Measurements from ENCODE around the gene SUPT3H.

SUPT3H gene

GRCh38 chr6:45038226-45038625 is 339.5 kb downstream of the SUPT3H start:
- H3K79me1 ChIP-seq (ENCODE audit: low read length): no peaks in the 10 kb centered on the region
- no peak overlapping the region for H3K4ac ChIP-seq (ENCODE audit: low read depth, low read length)
- no peak overlapping the region for H2BK15ac ChIP-seq (replicated peaks; ENCODE audit: low read depth)
- no peak overlapping the region for H3K9ac ChIP-seq (ENCODE audit: low read length)
- no peaks in the 10 kb centered on the region for H3K27me3 ChIP-seq (ENCODE audit: insufficient read depth, low read length, poor library complexity)
- H2BK120ac ChIP-seq (ENCODE audit: low read depth, low read length): no peak overlapping the region
- H3K18ac ChIP-seq (ENCODE audit: low read length): no peak overlapping the region
- no peak for DNase-seq
- no peak overlapping the region for H3K4me2 ChIP-seq (ENCODE audit: low read length)
- H2BK5ac ChIP-seq (ENCODE audit: low read length): no peak overlapping the region
- H3K79me2 ChIP-seq (ENCODE audit: control insufficient read depth, insufficient read depth, low read length): no peaks in the 10 kb centered on the region
- no peak overlapping the region for H3K23ac ChIP-seq (ENCODE audit: low read length)
- WGBS (ENCODE audit: extremely low coverage, insufficient coverage, low lambda C conversion rate): no CpG with 5 or more reads among the region's 1 CpG
- no peak overlapping the region for H4K8ac ChIP-seq (ENCODE audit: low read depth, low read length)
- H2AK5ac ChIP-seq (ENCODE audit: low read length): no peak overlapping the region
- H3K4me3 ChIP-seq (ENCODE audit: low read length): no peak overlapping the region
- no peak overlapping the region for H3K56ac ChIP-seq (ENCODE audit: low read length)
- no peak overlapping the region for H3K27ac ChIP-seq (ENCODE audit: low read depth, low read length)
- no peaks in the 10 kb centered on the region for H3K4me1 ChIP-seq (ENCODE audit: control insufficient read depth, low read depth, low read length)
- no peaks in the 10 kb centered on the region for H3K36me3 ChIP-seq (ENCODE audit: control insufficient read depth, insufficient read depth, low read length)
- no peak overlapping the region for H4K5ac ChIP-seq (ENCODE audit: low read length)

- H3K4me1 ChIP-seq (ENCODE audit: control insufficient read depth, low read depth, low read length): no peaks in the 10 kb centered on the region
- WGBS (ENCODE audit: extremely low coverage, insufficient coverage, low lambda C conversion rate): no CpG with 5 or more reads among the region's 3 CpGs
These were observed 341.6 kb downstream of the SUPT3H start for GRCh38 chr6:45036103-45036502.

DNA sequence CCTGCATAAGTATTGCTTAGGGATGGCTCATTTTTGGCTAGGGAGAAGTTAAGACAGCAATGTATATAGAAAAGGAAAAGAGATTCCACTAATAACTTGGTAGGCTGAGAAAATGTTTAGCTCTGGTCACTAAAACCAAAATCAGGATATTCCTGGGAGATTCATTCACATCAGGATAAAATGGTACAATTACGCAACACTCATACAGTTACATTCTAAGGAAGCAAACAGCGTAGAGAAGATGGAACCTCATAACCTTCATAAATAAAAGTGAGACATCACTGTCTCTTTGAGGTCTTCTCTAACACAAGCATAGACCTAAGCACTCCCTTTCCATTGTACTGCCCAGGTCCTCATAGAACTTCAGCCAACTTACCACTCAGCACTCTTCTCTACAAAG is 345.3 kb downstream of the SUPT3H start:
- Histone ChIP-seq H3K27ac (ENCODE audit: low read depth, low read length) (no peak overlapping the region), H3K4me1 (ENCODE audit: control insufficient read depth, low read depth, low read length) (no peaks in the 10 kb centered on the region), H3K9ac (ENCODE audit: low read length) (no peak overlapping the region), H3K4me2 (ENCODE audit: low read length) (no peak overlapping the region), H2BK120ac (ENCODE audit: low read depth, low read length) (no peak overlapping the region), H3K79me2 (ENCODE audit: control insufficient read depth, insufficient read depth, low read length) (no peaks in the 10 kb centered on the region), H3K56ac (ENCODE audit: low read length) (no peak overlapping the region), H2AK5ac (ENCODE audit: low read length) (no peak overlapping the region), H4K5ac (ENCODE audit: low read length) (no peak overlapping the region), H3K36me3 (ENCODE audit: control insufficient read depth, insufficient read depth, low read length) (no peaks in the 10 kb centered on the region), H2BK5ac (ENCODE audit: low read length) (no peak overlapping the region), H3K79me1 (ENCODE audit: low read length) (no peaks in the 10 kb centered on the region), H3K23ac (ENCODE audit: low read length) (no peak overlapping the region), H4K8ac (ENCODE audit: low read depth, low read length) (no peak overlapping the region), H3K4ac (ENCODE audit: low read depth, low read length) (no peak overlapping the region), H2BK15ac (replicated peaks; ENCODE audit: low read depth) (no peak overlapping the region), H3K4me3 (ENCODE audit: low read length) (no peak overlapping the region), H3K27me3 (ENCODE audit: insufficient read depth, low read length, poor library complexity) (no peaks in the 10 kb centered on the region), H3K18ac (ENCODE audit: low read length) (no peak overlapping the region)
- DNase-seq: no peak
- WGBS (ENCODE audit: extremely low coverage, insufficient coverage, low lambda C conversion rate): no CpG with 5 or more reads among the region's 2 CpGs

More at GRCh38 chr6:45036103-45036502, 341.6 kb downstream of the SUPT3H start:
- Histone ChIP-seq H2BK15ac (replicated peaks; ENCODE audit: low read depth) (no peak overlapping the region), H3K23ac (ENCODE audit: low read length) (no peak overlapping the region), H3K4me2 (ENCODE audit: low read length) (no peak overlapping the region), H4K8ac (ENCODE audit: low read depth, low read length) (no peak overlapping the region), H2AK5ac (ENCODE audit: low read length) (no peak overlapping the region), H4K5ac (ENCODE audit: low read length) (no peak overlapping the region), H3K4ac (ENCODE audit: low read depth, low read length) (no peak overlapping the region), H2BK5ac (ENCODE audit: low read length) (no peak overlapping the region), H2BK120ac (ENCODE audit: low read depth, low read length) (no peak overlapping the region), H3K56ac (ENCODE audit: low read length) (no peak overlapping the region), H3K9ac (ENCODE audit: low read length) (no peak overlapping the region), H3K79me1 (ENCODE audit: low read length) (no peaks in the 10 kb centered on the region), H3K79me2 (ENCODE audit: control insufficient read depth, insufficient read depth, low read length) (no peaks in the 10 kb centered on the region), H3K18ac (ENCODE audit: low read length) (no peak overlapping the region), H3K27me3 (ENCODE audit: insufficient read depth, low read length, poor library complexity) (no peaks in the 10 kb centered on the region), H3K27ac (ENCODE audit: low read depth, low read length) (no peak overlapping the region), H3K4me3 (ENCODE audit: low read length) (no peak overlapping the region), H3K36me3 (ENCODE audit: control insufficient read depth, insufficient read depth, low read length) (no peaks in the 10 kb centered on the region)
- no peak for DNase-seq

- WGBS (ENCODE audit: extremely low coverage, insufficient coverage, low lambda C conversion rate): no CpG with 5 or more reads among the region's 1 CpG
- no peak for DNase-seq
These were observed 346.1 kb downstream of the SUPT3H start for GRCh38 chr6:45031601-45032000.

DNA sequence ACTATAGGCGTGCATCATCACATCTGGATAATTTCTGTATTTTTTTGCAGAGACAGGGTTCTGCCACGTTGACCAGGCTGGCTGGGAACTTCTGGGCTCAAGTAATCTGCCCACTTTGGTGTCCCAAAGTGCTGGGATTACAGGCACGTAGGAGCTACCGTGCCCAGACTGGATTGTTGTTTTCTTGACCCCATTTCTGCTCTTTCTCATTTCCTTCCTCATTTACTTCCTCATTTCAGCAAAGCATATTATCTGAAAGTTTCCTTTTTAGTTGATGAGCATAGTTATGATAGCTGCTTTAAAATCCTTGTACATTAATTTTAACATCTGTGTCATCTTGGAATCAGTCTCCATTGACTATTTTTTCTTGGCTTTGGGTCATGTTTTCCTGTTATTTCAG is 350.6 kb downstream of the SUPT3H start:
- H4K8ac ChIP-seq (ENCODE audit: low read depth, low read length): no peak overlapping the region
- H3K4ac ChIP-seq (ENCODE audit: low read depth, low read length): no peak overlapping the region
- no peak overlapping the region for H3K9ac ChIP-seq (ENCODE audit: low read length)
- no peaks in the 10 kb centered on the region for H3K4me1 ChIP-seq (ENCODE audit: control insufficient read depth, low read depth, low read length)
- no peaks in the 10 kb centered on the region for H3K36me3 ChIP-seq (ENCODE audit: control insufficient read depth, insufficient read depth, low read length)
- no peak for DNase-seq
- H3K4me2 ChIP-seq (ENCODE audit: low read length): no peak overlapping the region
- no peaks in the 10 kb centered on the region for H3K27me3 ChIP-seq (ENCODE audit: insufficient read depth, low read length, poor library complexity)
- H2BK120ac ChIP-seq (ENCODE audit: low read depth, low read length): no peak overlapping the region
- no peak overlapping the region for H3K18ac ChIP-seq (ENCODE audit: low read length)
- no peak overlapping the region for H4K5ac ChIP-seq (ENCODE audit: low read length)
- H2BK15ac ChIP-seq (replicated peaks; ENCODE audit: low read depth): no peak overlapping the region
- H2AK5ac ChIP-seq (ENCODE audit: low read length): no peak overlapping the region
- no CpG with 5 or more reads among the region's 4 CpGs for WGBS (ENCODE audit: extremely low coverage, insufficient coverage, low lambda C conversion rate)
- no peak overlapping the region for H3K23ac ChIP-seq (ENCODE audit: low read length)
- no peak overlapping the region for H2BK5ac ChIP-seq (ENCODE audit: low read length)
- H3K56ac ChIP-seq (ENCODE audit: low read length): no peak overlapping the region
- no peak overlapping the region for H3K4me3 ChIP-seq (ENCODE audit: low read length)
- H3K79me2 ChIP-seq (ENCODE audit: control insufficient read depth, insufficient read depth, low read length): no peaks in the 10 kb centered on the region
- no peaks in the 10 kb centered on the region for H3K79me1 ChIP-seq (ENCODE audit: low read length)
- H3K27ac ChIP-seq (ENCODE audit: low read depth, low read length): no peak overlapping the region

More at GRCh38 chr6:45031601-45032000, 346.1 kb downstream of the SUPT3H start:
- no peak overlapping the region for H2BK120ac ChIP-seq (ENCODE audit: low read depth, low read length)
- no peak overlapping the region for H3K9ac ChIP-seq (ENCODE audit: low read length)
- no peaks in the 10 kb centered on the region for H3K79me1 ChIP-seq (ENCODE audit: low read length)
- H3K27ac ChIP-seq (ENCODE audit: low read depth, low read length): no peak overlapping the region
- no peak overlapping the region for H3K56ac ChIP-seq (ENCODE audit: low read length)
- no peak overlapping the region for H3K4me3 ChIP-seq (ENCODE audit: low read length)
- H3K4ac ChIP-seq (ENCODE audit: low read depth, low read length): no peak overlapping the region
- no peak overlapping the region for H4K5ac ChIP-seq (ENCODE audit: low read length)
- H3K18ac ChIP-seq (ENCODE audit: low read length): no peak overlapping the region
- H3K23ac ChIP-seq (ENCODE audit: low read length): no peak overlapping the region
- no peak overlapping the region for H2AK5ac ChIP-seq (ENCODE audit: low read length)
- H3K36me3 ChIP-seq (ENCODE audit: control insufficient read depth, insufficient read depth, low read length): no peaks in the 10 kb centered on the region
- no peak overlapping the region for H3K4me2 ChIP-seq (ENCODE audit: low read length)
- no peaks in the 10 kb centered on the region for H3K4me1 ChIP-seq (ENCODE audit: control insufficient read depth, low read depth, low read length)
- H2BK5ac ChIP-seq (ENCODE audit: low read length): no peak overlapping the region
- no peak overlapping the region for H4K8ac ChIP-seq (ENCODE audit: low read depth, low read length)
- H2BK15ac ChIP-seq (replicated peaks; ENCODE audit: low read depth): no peak overlapping the region
- no peaks in the 10 kb centered on the region for H3K27me3 ChIP-seq (ENCODE audit: insufficient read depth, low read length, poor library complexity)
- no peaks in the 10 kb centered on the region for H3K79me2 ChIP-seq (ENCODE audit: control insufficient read depth, insufficient read depth, low read length)

DNA sequence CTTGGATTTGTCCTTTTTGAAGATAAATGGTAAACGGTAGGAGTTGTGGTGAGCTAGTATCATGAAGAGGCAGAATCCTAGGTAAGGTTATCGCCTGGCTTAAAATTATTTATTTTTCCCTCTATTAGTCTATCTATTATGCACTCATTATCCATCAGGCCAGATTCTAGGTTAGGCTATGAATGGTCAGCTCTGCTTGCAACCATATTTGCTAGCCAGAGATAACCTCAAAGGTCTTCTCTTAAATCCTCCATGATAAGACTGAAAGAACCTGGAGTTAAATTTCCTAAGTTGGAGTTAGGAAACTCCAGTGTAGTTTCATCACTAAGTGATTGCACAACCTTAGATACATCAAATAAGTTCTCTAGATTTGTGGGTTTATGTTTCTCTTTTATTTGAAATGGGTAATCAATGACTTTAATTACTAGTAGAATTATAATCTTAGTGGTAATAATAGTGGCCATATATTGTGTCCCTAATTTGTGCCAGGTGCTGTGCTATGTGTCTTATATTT is 351.7 kb downstream of the SUPT3H start:
- H3K27ac ChIP-seq (ENCODE audit: low read depth, low read length): no peak overlapping the region
- H3K4me3 ChIP-seq (ENCODE audit: low read length): no peak overlapping the region
- H4K8ac ChIP-seq (ENCODE audit: low read depth, low read length): no peak overlapping the region
- H3K27me3 ChIP-seq (ENCODE audit: insufficient read depth, low read length, poor library complexity): no peaks in the 10 kb centered on the region
- H3K4ac ChIP-seq (ENCODE audit: low read depth, low read length): no peak overlapping the region
- H2AK5ac ChIP-seq (ENCODE audit: low read length): no peak overlapping the region
- H3K36me3 ChIP-seq (ENCODE audit: control insufficient read depth, insufficient read depth, low read length): no peaks in the 10 kb centered on the region
- no peak overlapping the region for H2BK15ac ChIP-seq (replicated peaks; ENCODE audit: low read depth)
- no CpG with 5 or more reads among the region's 2 CpGs for WGBS (ENCODE audit: extremely low coverage, insufficient coverage, low lambda C conversion rate)
- H3K4me2 ChIP-seq (ENCODE audit: low read length): no peak overlapping the region
- no peaks in the 10 kb centered on the region for H3K4me1 ChIP-seq (ENCODE audit: control insufficient read depth, low read depth, low read length)
- no peak overlapping the region for H2BK5ac ChIP-seq (ENCODE audit: low read length)
- no peak for DNase-seq
- no peak overlapping the region for H3K23ac ChIP-seq (ENCODE audit: low read length)
- H2BK120ac ChIP-seq (ENCODE audit: low read depth, low read length): no peak overlapping the region
- H3K18ac ChIP-seq (ENCODE audit: low read length): no peak overlapping the region
- no peaks in the 10 kb centered on the region for H3K79me1 ChIP-seq (ENCODE audit: low read length)
- H3K9ac ChIP-seq (ENCODE audit: low read length): no peak overlapping the region
- no peaks in the 10 kb centered on the region for H3K79me2 ChIP-seq (ENCODE audit: control insufficient read depth, insufficient read depth, low read length)
- H4K5ac ChIP-seq (ENCODE audit: low read length): no peak overlapping the region
- no peak overlapping the region for H3K56ac ChIP-seq (ENCODE audit: low read length)
